Measurements from ENCODE around the gene CERS1.
A peak's percentile ranks its signal among the peaks of the same experiment; 100 is the strongest.

CERS1 gene

GRCh38 chr19:18895824-18896341, at the start of gene CERS1:
Gene CERS1 (minus strand): TSS chr19:18896158. CDS start chr19:18896072, 86 bp downstream.
- no peak for DNase-seq (ENCODE audit: low read depth in 2 of 2)

GRCh38 chr19:18945297-18945696, 49.3 kb upstream of the CERS1 start:
- DNase-seq (ENCODE audit: low read depth in 2 of 2) = no peak

GRCh38 chr19:18943465-18943864, 47.5 kb upstream of the CERS1 start:
- DNase-seq (ENCODE audit: low read depth in 2 of 2) = no peak

GRCh38 chr19:18942692-18943091, 46.7 kb upstream of the CERS1 start:
- no peak for DNase-seq (ENCODE audit: low read depth in 2 of 2)

- DNase-seq (ENCODE audit: low read depth in 2 of 2) = no peak
Measured at GRCh38 chr19:18941628-18942354, 45.8 kb upstream of the CERS1 start.

GRCh38 chr19:18940769-18941627, 45.0 kb upstream of the CERS1 start, which contains the start of gene HOMER3:
Gene HOMER3 (minus strand): TSS chr19:18941217. CDS start chr19:18938982, 2,235 bp downstream.
- peak; percentile 78 to 82 for DNase-seq (ENCODE audit: low read depth in 2 of 2)

GRCh38 chr19:18939922-18940768, 44.2 kb upstream of the CERS1 start:
- DNase-seq (ENCODE audit: low read depth in 2 of 2) = no peak

GRCh38 chr19:18939163-18939562, 43.2 kb upstream of the CERS1 start:
- no peak for DNase-seq (ENCODE audit: low read depth in 2 of 2)

- no peak for DNase-seq (ENCODE audit: low read depth in 2 of 2)
Measured at GRCh38 chr19:18933297-18933696, 37.3 kb upstream of the CERS1 start.

GRCh38 chr19:18932216-18932841, 36.4 kb upstream of the CERS1 start:
- DNase-seq (ENCODE audit: low read depth in 2 of 2) = peak; percentile 77 to 87

- no peak for DNase-seq (ENCODE audit: low read depth in 2 of 2)
Measured at GRCh38 chr19:18931316-18932162, 35.6 kb upstream of the CERS1 start.

- no peak for DNase-seq (ENCODE audit: low read depth in 2 of 2)
Measured at GRCh38 chr19:18929311-18929710, 33.4 kb upstream of the CERS1 start.

GRCh38 chr19:18928018-18928805, 32.3 kb upstream of the CERS1 start:
- no peak for DNase-seq (ENCODE audit: low read depth in 2 of 2)

GRCh38 chr19:18924684-18925213, 28.8 kb upstream of the CERS1 start:
- DNase-seq (ENCODE audit: low read depth in 2 of 2) = no peak

GRCh38 chr19:18922228-18922985, 26.4 kb upstream of the CERS1 start:
- DNase-seq (ENCODE audit: low read depth in 2 of 2) = no peak

GRCh38 chr19:18921593-18921992, 25.6 kb upstream of the CERS1 start:
- no peak for DNase-seq (ENCODE audit: low read depth in 2 of 2)

GRCh38 chr19:18920400-18920799, 24.4 kb upstream of the CERS1 start:
- DNase-seq (ENCODE audit: low read depth in 2 of 2) = no peak

GRCh38 chr19:18919900-18920214, 23.9 kb upstream of the CERS1 start:
- no peak for DNase-seq (ENCODE audit: low read depth in 2 of 2)

Measured in stimulated activated CD4-positive, alpha-beta T cell treated with anti-CD3 and anti-CD28 coated beads, Interleukin-1b, Interleukin-23, amount 100 ng/mL, for 4 hours (primary cell).